Measurements from ENCODE around the gene ZBTB40.

- TF ChIP-seq RAD21 (CRISPR knock-in tag; conservative IDR thresholded peaks at IDR 0.05 in 1 of 2, IDR thresholded peaks at IDR 0.05 in 1 of 2) = no peak
- no peak for TF ChIP-seq SP1 (CRISPR knock-in tag; IDR thresholded peaks at IDR 0.05)
- no peak for TF ChIP-seq CTCF (IDR thresholded peaks at IDR 0.05 in 2 of 3, conservative IDR thresholded peaks at IDR 0.05 in 1 of 3; ENCODE audit: insufficient read depth in 2 of 3, low read depth in 1 of 3, low read length in 3 of 3)
- no peak for TF ChIP-seq NEUROD1 (IDR thresholded peaks at IDR 0.05; ENCODE audit: borderline replicate concordance, low read depth, low read length, partially characterized antibody)
- no peak for TF ChIP-seq RBM22 (IDR thresholded peaks at IDR 0.05; ENCODE audit: low read depth, low read length, poor library complexity, severe bottlenecking)
- TF ChIP-seq POLR2AphosphoS5 (IDR thresholded peaks at IDR 0.05; ENCODE audit: control insufficient read depth, insufficient read depth, low read depth, low read length) = no peak
- no peak for TF ChIP-seq ZBTB12 (CRISPR knock-in tag; IDR thresholded peaks at IDR 0.05)
- TF ChIP-seq SIN3B (IDR thresholded peaks at IDR 0.05; ENCODE audit: low read depth) = no peak
- TF ChIP-seq NBN (IDR thresholded peaks at IDR 0.05; ENCODE audit: low read depth) = no peak
These were observed 49.1 kb upstream of the ZBTB40 start for GRCh38 chr1:22402356-22403053.

All from K562 (cell line).